GM12864 (cell line): ENCODE measurements around the gene MAPK4.
A peak's percentile ranks its signal among the peaks of the same experiment; 100 is the strongest.
"Not testable (repeated sequence)": the region's sequence is repeated elsewhere in the genome, so short reads cannot be mapped to it uniquely, and the experiment has no call there.

Source experiments
- DNase-seq: peaks from one replicate; pipeline ENCODE4 v3.0.0-alpha.2; 2011; ENCODE audit warnings: low read depth
- H3K4me3 ChIP-seq: 2 replicates; pipeline ENCODE4 v1.5.1; 2011; ENCODE audit warnings: mild to moderate bottlenecking, low read depth, low read length, control low read depth
- TF ChIP-seq, protein P1 (sequence below): IDR thresholded peaks from 2 replicates; pipeline ENCODE4 v1.5.1; 2011; ENCODE audit warnings: low read depth, mild to moderate bottlenecking, moderate library complexity, low read length, control low read depth, inconsistent platforms; ENCODE audit errors: missing control alignments

MAPK4 gene

DNA sequence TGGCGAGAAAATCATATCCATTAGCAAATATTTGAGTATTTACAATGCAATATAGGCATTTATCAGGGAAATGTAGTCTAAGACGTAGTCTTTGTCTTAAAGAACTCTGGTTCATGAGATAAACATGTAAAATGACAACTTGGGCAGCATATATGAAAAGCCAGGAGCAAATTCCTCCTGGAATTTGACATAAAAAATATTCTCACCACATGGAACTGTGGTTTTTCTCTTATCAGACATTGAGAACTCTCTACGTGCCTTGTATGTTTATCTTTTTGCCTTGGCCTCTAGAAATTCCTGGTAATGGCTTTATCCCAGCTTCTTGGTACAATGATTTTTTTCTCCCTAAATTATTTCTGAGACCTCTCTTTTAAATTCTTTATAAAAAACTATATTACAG lies 2.8 kb downstream of the MAPK4 start:
- no peak for DNase-seq
- TF ChIP-seq, protein P1, sequence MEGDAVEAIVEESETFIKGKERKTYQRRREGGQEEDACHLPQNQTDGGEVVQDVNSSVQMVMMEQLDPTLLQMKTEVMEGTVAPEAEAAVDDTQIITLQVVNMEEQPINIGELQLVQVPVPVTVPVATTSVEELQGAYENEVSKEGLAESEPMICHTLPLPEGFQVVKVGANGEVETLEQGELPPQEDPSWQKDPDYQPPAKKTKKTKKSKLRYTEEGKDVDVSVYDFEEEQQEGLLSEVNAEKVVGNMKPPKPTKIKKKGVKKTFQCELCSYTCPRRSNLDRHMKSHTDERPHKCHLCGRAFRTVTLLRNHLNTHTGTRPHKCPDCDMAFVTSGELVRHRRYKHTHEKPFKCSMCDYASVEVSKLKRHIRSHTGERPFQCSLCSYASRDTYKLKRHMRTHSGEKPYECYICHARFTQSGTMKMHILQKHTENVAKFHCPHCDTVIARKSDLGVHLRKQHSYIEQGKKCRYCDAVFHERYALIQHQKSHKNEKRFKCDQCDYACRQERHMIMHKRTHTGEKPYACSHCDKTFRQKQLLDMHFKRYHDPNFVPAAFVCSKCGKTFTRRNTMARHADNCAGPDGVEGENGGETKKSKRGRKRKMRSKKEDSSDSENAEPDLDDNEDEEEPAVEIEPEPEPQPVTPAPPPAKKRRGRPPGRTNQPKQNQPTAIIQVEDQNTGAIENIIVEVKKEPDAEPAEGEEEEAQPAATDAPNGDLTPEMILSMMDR: no peak
- H3K4me3 ChIP-seq: no peak overlapping the region

DNA sequence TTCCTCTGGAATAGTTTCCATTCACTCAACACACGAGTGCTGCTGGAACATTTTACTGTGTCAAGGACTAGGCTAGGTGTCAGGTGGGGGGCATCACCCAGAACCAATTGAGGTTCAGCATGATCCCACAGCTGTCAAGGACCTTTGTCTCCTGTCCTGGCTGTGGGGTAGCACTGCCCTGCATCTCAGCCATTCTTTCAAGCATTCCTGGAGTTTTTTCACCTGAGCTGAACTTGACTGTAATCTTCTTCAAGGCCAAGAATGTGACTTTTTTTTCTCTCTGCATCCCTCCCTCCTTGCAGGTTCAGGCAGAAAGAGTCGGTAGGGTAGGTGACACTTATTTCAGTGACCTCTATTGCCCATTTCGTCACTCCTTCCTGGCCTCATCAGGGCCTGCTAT lies 3.5 kb downstream of the MAPK4 start:
- no peak overlapping the region for H3K4me3 ChIP-seq
- TF ChIP-seq, protein P1: no peak
- DNase-seq: no peak

DNA sequence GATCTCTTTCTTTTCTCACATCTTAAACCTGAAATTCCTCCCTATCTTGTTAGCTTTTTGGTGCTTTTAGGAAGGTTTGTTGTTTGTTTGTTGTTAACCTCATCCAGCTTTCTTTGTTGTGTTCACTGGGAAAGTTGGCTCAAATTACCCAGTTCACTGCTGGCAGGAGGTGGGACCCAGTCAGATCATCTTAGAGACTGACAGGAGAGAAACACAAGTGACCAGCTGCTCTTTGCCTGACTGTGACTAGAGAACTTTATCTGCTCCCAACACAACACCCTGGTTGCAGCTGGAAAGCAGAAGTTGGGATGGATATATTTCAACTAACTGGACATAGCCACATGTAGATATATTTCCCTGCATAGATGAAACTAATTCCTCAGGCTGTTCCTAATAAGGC lies 10.0 kb downstream of the MAPK4 start:
- TF ChIP-seq, protein P1: no peak
- H3K4me3 ChIP-seq: no peak overlapping the region
- DNase-seq: no peak

- no peak overlapping the region for H3K4me3 ChIP-seq
- TF ChIP-seq, protein P1: no peak
- no peak for DNase-seq
Observed at GRCh38 chr18:50571606-50572005, 11.7 kb downstream of the MAPK4 start.

DNA sequence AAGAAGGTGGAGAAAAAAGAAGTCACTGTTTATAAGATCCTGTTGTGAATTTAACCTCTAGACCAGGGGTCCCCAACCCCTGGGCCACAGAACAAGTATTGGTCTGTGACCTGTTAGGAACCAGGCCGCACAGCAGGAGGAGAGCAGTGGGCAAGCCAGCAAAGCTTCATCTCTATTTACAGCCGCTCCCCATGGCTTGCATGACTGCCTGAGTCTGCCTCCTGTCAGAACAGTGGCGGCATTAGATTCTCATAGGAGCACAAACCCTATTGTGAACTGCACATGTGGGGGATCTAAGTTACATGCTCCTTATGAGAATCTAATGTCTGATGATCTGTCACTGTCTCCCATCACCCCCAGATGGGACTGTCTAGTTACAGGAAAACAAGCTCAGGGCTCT lies 13.3 kb downstream of the MAPK4 start:
- not testable (repeated sequence) for DNase-seq, H3K4me3 ChIP-seq

- TF ChIP-seq, protein P1: peak; percentile 38
- no peak for DNase-seq
- no peak overlapping the region for H3K4me3 ChIP-seq
Observed at GRCh38 chr18:50573679-50574078, 13.8 kb downstream of the MAPK4 start.

- no peak for DNase-seq
- TF ChIP-seq, protein P1: no peak
- no peak overlapping the region for H3K4me3 ChIP-seq
Observed at GRCh38 chr18:50578030-50578429, 18.1 kb downstream of the MAPK4 start.

DNA sequence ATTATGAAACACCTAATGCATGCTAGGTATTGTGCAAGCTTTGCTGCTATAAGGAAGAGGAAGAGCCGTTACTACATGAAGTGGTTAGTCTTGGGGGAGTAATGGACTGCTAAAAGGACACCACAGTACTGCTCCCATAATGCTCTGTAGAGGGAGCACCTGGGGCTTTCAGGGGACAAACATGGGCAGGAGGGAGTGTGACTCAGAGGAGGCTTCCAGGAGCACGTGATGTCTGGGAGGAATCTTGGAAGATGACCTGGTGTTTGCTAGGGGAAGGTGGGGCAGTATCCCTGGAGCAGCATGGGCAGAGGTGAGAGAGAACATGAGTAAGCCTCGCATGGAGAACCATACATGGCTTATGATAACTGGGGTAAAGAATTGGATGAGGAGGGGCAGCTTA lies 18.8 kb downstream of the MAPK4 start:
- no peak for DNase-seq
- H3K4me3 ChIP-seq: no peak overlapping the region
- TF ChIP-seq, protein P1: no peak
